IMR-90 (cell line): ENCODE measurements around the gene SSNA1. TPM values are rescaled to one million over a fixed set of nuclear protein-coding genes. Genes with fewer than 3 reads are reported as not detected.

Source experiments
- ATAC-seq: fragments of 200-7000 bp; cut with Tn5 transposase; 2 replicates; pipeline ENCODE4 v1.9.1; 2020; ENCODE audit warnings: low read depth, mild to moderate bottlenecking, moderate library complexity
- BruUV-seq: library from RNA; stranded (reverse); fragments of 400-500 nt; replicated peaks from 2 replicates; lab custom pipeline; 2021; lab: Mats Ljungman, UMichigan
- CTCF ChIA-PET: fragments of 300-600 bp; formaldehyde crosslinking; extraction: SDS; loops from one replicate; lab custom pipeline; 2021; ENCODE audit warnings: antibody characterized with exemption; lab: Yijun Ruan, JAX
- POLR2A ChIA-PET: fragments of 300-600 bp; sonication (Branson Sonifier 250); formaldehyde crosslinking; loops from one replicate; lab custom pipeline; 2022; ENCODE audit warnings: antibody characterized with exemption; ENCODE audit not compliant: unreplicated experiment; lab: Charles Lee
- DNase-seq: peaks from one replicate; pipeline ENCODE4 v3.0.0; 2013
- H2AFZ ChIP-seq: replicated peaks from 2 replicates; pipeline ENCODE3; 2013; ENCODE audit warnings: low read length, mild to moderate bottlenecking; ENCODE audit not compliant: poor library complexity
- H2AK5ac ChIP-seq: 2 replicates; pipeline ENCODE4 v1.6.1; 2013; ENCODE audit warnings: low read depth, low read length, inconsistent platforms
- H2AK9ac ChIP-seq: replicated peaks from 2 replicates; pipeline ENCODE3; 2013; ENCODE audit warnings: mild to moderate bottlenecking, low read depth, low read length, moderate library complexity; ENCODE audit not compliant: poor library complexity
- H2BK120ac ChIP-seq: 2 replicates; pipeline ENCODE4 v1.6.1; 2013; ENCODE audit warnings: low read depth, low read length, inconsistent platforms
- H2BK15ac ChIP-seq: 3 replicates; pipeline ENCODE4 v1.6.1; 2013; ENCODE audit warnings: low read depth, low read length, inconsistent platforms
- H2BK20ac ChIP-seq: 2 replicates; pipeline ENCODE4 v1.6.1; 2013; ENCODE audit warnings: low read depth, mild to moderate bottlenecking, inconsistent platforms, low read length, moderate library complexity
- H2BK5ac ChIP-seq: 2 replicates; pipeline ENCODE4 v1.6.1; 2013; ENCODE audit warnings: mild to moderate bottlenecking, low read depth, low read length, inconsistent platforms; ENCODE audit not compliant: poor library complexity, severe bottlenecking
- H3K14ac ChIP-seq: replicated peaks from 2 replicates; pipeline ENCODE4 v1.6.1; 2013; ENCODE audit warnings: low read depth, low read length, inconsistent platforms
- H3K18ac ChIP-seq: 2 replicates; pipeline ENCODE4 v1.6.1; 2013; ENCODE audit warnings: low read depth, low read length, control low read depth
- H3K23ac ChIP-seq: 2 replicates; pipeline ENCODE4 v1.6.1; 2013; ENCODE audit warnings: low read depth, low read length, inconsistent platforms
- H3K27ac ChIP-seq: 2 replicates; pipeline ENCODE4 v1.5.1; 2013; ENCODE audit warnings: mild to moderate bottlenecking, control low read depth, low read length; ENCODE audit not compliant: insufficient read depth
- H3K27me3 ChIP-seq: 2 replicates; pipeline ENCODE4 v1.6.1; 2013; ENCODE audit warnings: low read length; ENCODE audit not compliant: control insufficient read depth, insufficient read depth
- H3K36me3 ChIP-seq: 2 replicates; pipeline ENCODE4 v1.6.1; 2013; ENCODE audit warnings: low read length, mixed read lengths; ENCODE audit not compliant: control insufficient read depth, insufficient read depth
- H3K4ac ChIP-seq: 2 replicates; pipeline ENCODE4 v1.6.1; 2013; ENCODE audit warnings: low read depth, low read length, inconsistent platforms
- H3K4me1 ChIP-seq: 2 replicates; pipeline ENCODE4 v1.6.1; 2013; ENCODE audit warnings: low read length, mixed read lengths; ENCODE audit not compliant: control insufficient read depth, insufficient read depth
- H3K4me2 ChIP-seq: 2 replicates; pipeline ENCODE4 v1.6.1; 2013; ENCODE audit warnings: low read depth, mild to moderate bottlenecking, control low read depth, low read length, moderate library complexity
- H3K4me3 ChIP-seq: 2 replicates; pipeline ENCODE4 v1.5.1; 2013; ENCODE audit warnings: low read depth, mild to moderate bottlenecking, control low read depth, low read length, moderate library complexity; ENCODE audit not compliant: insufficient read depth
- H3K56ac ChIP-seq: 2 replicates; pipeline ENCODE4 v1.6.1; 2013; ENCODE audit warnings: low read length, inconsistent platforms; ENCODE audit not compliant: insufficient read depth; ENCODE audit errors: extremely low read depth
- H3K79me1 ChIP-seq, 2 experiments: 2 replicates each; pipeline ENCODE4 v1.6.1; 2013; ENCODE audit warnings: low read length in 2 of 2, inconsistent platforms in 1 of 2, low read depth in 1 of 2
- H3K9ac ChIP-seq: 2 replicates; pipeline ENCODE4 v1.6.1; 2013; ENCODE audit warnings: low read depth, low read length, control low read depth
- H3K9me1 ChIP-seq: 2 replicates; pipeline ENCODE4 v1.6.1; 2013; ENCODE audit warnings: low read length, inconsistent platforms; ENCODE audit not compliant: insufficient read depth
- H3K9me3 ChIP-seq: 2 replicates; pipeline ENCODE4 v1.6.1; 2013; ENCODE audit warnings: low read length; ENCODE audit not compliant: control insufficient read depth, insufficient read depth
- H4K20me1 ChIP-seq: 2 replicates; pipeline ENCODE4 v1.6.1; 2013; ENCODE audit warnings: low read length, inconsistent platforms; ENCODE audit not compliant: insufficient read depth
- H4K5ac ChIP-seq: 2 replicates; pipeline ENCODE4 v1.6.1; 2013; ENCODE audit warnings: mild to moderate bottlenecking, low read depth, low read length, control low read depth
- H4K8ac ChIP-seq, 2 experiments: 2 replicates each; pipeline ENCODE4 v1.6.1; 2013; ENCODE audit warnings: low read depth in 2 of 2, low read length in 2 of 2, control low read depth in 1 of 2, inconsistent platforms in 1 of 2
- H4K91ac ChIP-seq: 2 replicates; pipeline ENCODE4 v1.6.1; 2013; ENCODE audit warnings: low read depth, low read length, inconsistent platforms; ENCODE audit not compliant: insufficient read depth
- BHLHE40 ChIP-seq: fragments of 150-350 bp; IDR thresholded peaks from 2 replicates; pipeline ENCODE4 v1.6.1; 2016; ENCODE audit warnings: mild to moderate bottlenecking, low read depth, low read length
- CEBPB ChIP-seq: IDR thresholded peaks from 2 replicates; pipeline ENCODE4 v1.6.1; 2012; ENCODE audit warnings: low read depth, low read length, improper control_type of control experiment
- CHD1 ChIP-seq: IDR thresholded peaks from 2 replicates; pipeline ENCODE4 v1.6.1; 2012; ENCODE audit warnings: low read depth, low read length, improper control_type of control experiment
- FOS ChIP-seq: fragments of 150-350 bp; IDR thresholded peaks from 2 replicates; pipeline ENCODE4 v1.6.1; 2016; ENCODE audit warnings: low read depth, low read length
- MAFK ChIP-seq: IDR thresholded peaks from 2 replicates; pipeline ENCODE4 v1.6.1; 2012; ENCODE audit warnings: low read depth, low read length, improper control_type of control experiment
- MAZ ChIP-seq: IDR thresholded peaks from 2 replicates; pipeline ENCODE4 v1.6.1; 2012; ENCODE audit warnings: low read depth, mild to moderate bottlenecking, low read length, improper control_type of control experiment, moderate library complexity, borderline replicate concordance
- MXI1 ChIP-seq: IDR thresholded peaks from 2 replicates; pipeline ENCODE4 v1.6.1; 2012; ENCODE audit warnings: low read depth, mild to moderate bottlenecking, low read length, moderate library complexity, borderline replicate concordance
- NFE2L2 ChIP-seq: fragments of 150-350 bp; IDR thresholded peaks from 2 replicates; pipeline ENCODE4 v1.6.1; 2016; ENCODE audit warnings: low read depth, mild to moderate bottlenecking, low read length
- POLR2A ChIP-seq: IDR thresholded peaks from 2 replicates; pipeline ENCODE4 v1.6.1; 2012; ENCODE audit warnings: mild to moderate bottlenecking, low read depth, low read length
- RAD21 ChIP-seq: IDR thresholded peaks from 2 replicates; pipeline ENCODE4 v1.6.1; 2012; ENCODE audit warnings: low read length, improper control_type of control experiment
- RCOR1 ChIP-seq: IDR thresholded peaks from 2 replicates; pipeline ENCODE4 v1.6.1; 2012; ENCODE audit warnings: mild to moderate bottlenecking, low read length, improper control_type of control experiment; ENCODE audit not compliant: insufficient replicate concordance
- RFX5 ChIP-seq: IDR thresholded peaks from 2 replicates; pipeline ENCODE4 v1.8.0; 2012; ENCODE audit warnings: low read depth, mild to moderate bottlenecking, low read length, moderate library complexity
- SMC3 ChIP-seq: fragments of 150-350 bp; IDR thresholded peaks from 2 replicates; pipeline ENCODE4 v1.6.1; 2016; ENCODE audit warnings: low read depth, mild to moderate bottlenecking, antibody characterized with exemption, low read length, moderate library complexity
- WGBS, 2 experiments: methylation state at CpG; one replicate each; pipeline versions ENCODE4 v1.1.5 to v1.1.7; 2013; ENCODE audit warnings: missing lambda C conversion rate in 2 of 2; ENCODE audit not compliant: insufficient read length in 1 of 2; ENCODE audit errors: extremely low coverage in 2 of 2; 5-methylcytosine and 5-hydroxymethylcytosine counted together
- dilution Hi-C: fragments of 300-500 bp; cut with HindIII; formaldehyde crosslinking; loops from one replicate; pipeline ENCODE4 v1.14.3; 2018; ENCODE audit warnings: low sequenced_read_pairs; ENCODE audit not compliant: unreplicated experiment
- in situ Hi-C: fragments of 300-500 bp; cut with MboI; formaldehyde crosslinking; loops from 3 replicates; pipeline ENCODE4 v1.14.3; 2019; ENCODE audit warnings: low sequenced_read_pairs, inconsistent platforms, mixed read lengths
- intact Hi-C: fragments of 100-400 bp; cut with micrococcal nuclease; formaldehyde crosslinking; loops from 2 replicates; pipeline ENCODE4 v1.10.0; 2022
- polyA plus RNA-seq, 3 experiments: library from polyadenylated mRNA; depleted of rRNA; stranded (reverse); fragments of >200 nt; gene quantifications; 2 replicates each; pipeline ENCODE4 v1.2.3, GENCODE V29; 2012; ENCODE audit warnings: low replicate concordance in 1 of 3
- total RNA-seq: library from RNA; depleted of rRNA; stranded (reverse); fragments of >200 nt; gene quantifications from 2 replicates; pipeline ENCODE4 v1.2.3, GENCODE V29; 2012
- TF ChIP-seq, protein P1 (sequence below): fragments of 150-350 bp; IDR thresholded peaks from 2 replicates; pipeline ENCODE4 v1.6.1; 2017; ENCODE audit warnings: mild to moderate bottlenecking, antibody characterized with exemption, low read length, low read depth
- TF ChIP-seq, protein P2 (sequence below): conservative IDR thresholded peaks from 2 replicates; pipeline ENCODE4 v1.5.1; 2012; ENCODE audit warnings: mild to moderate bottlenecking, low read depth, low read length, improper control_type of control experiment

SSNA1 gene
- total and polyA plus RNA-seq, 2 of the 4 experiments (the other 2 are of a cell fraction) = 55.7 to 86.7 TPM

DNA sequence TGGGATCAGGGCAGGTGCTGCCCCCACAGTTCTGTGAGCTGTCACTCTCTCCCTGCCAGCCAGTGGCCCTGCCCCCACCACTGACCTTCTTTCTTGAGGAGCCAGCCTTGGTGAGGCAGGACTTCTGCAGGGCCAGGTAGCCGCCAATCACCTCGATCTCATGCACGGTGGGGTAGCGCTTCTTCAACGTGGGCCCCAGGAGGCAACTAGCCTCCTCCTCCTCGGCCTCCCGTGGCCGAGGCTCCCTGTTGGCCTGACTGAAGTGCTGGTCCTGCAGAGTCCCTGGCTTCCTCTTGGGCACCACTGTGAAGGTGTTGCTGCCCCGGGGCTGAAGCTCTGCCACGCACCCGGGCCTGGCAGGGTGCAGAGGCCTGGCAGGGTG is 10.4 kb downstream of the SSNA1 start:
- no peak overlapping the region for H2BK15ac ChIP-seq
- peaks cover 35% of the 10 kb centered on the region for H4K20me1 ChIP-seq
- no peak overlapping the region for H2BK20ac ChIP-seq
- H3K9me3 ChIP-seq = no peaks in the 10 kb centered on the region
- in situ Hi-C loops (no loop called here), dilution Hi-C loops (no loop called here), intact Hi-C loops (no loop called here)
- no peak overlapping the region for H4K5ac ChIP-seq
- H3K4me3 ChIP-seq = no peak overlapping the region; the same call in 1 of the 2 replicates
- 0 out of 2 replicates have a peak, but pooled peaks cover 2% of the 10 kb centered on the region for H3K9me1 ChIP-seq
- ChIA-PET CTCF (no interaction called here), POLR2A (interaction anchor here (1.3 kb wide), 2 partner anchors 10 to 42 kb away, joined by 3 to 4 read pairs; partner anchors contain the start of genes SSNA1 and TUBB4B)
- peak overlapping the region; percentile 69 for H3K4me2 ChIP-seq
- no peak overlapping the region for H3K27ac ChIP-seq
- peak overlapping the region; percentile 5 for H2AFZ ChIP-seq
- peak overlapping the region; percentile 91 for H2AK9ac ChIP-seq
- H3K4me1 ChIP-seq = peaks cover 17% of the 10 kb centered on the region
- no peak overlapping the region for H3K4ac ChIP-seq
- no peaks in the 10 kb centered on the region for H3K36me3 ChIP-seq
- TF ChIP-seq, protein P1, sequence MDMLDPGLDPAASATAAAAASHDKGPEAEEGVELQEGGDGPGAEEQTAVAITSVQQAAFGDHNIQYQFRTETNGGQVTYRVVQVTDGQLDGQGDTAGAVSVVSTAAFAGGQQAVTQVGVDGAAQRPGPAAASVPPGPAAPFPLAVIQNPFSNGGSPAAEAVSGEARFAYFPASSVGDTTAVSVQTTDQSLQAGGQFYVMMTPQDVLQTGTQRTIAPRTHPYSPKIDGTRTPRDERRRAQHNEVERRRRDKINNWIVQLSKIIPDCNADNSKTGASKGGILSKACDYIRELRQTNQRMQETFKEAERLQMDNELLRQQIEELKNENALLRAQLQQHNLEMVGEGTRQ = no peak
- TF ChIP-seq MAZ = no peak
- TF ChIP-seq FOS = no peak
- TF ChIP-seq MXI1 = no peak
- no peak for TF ChIP-seq CHD1
- no peak for TF ChIP-seq BHLHE40
- no peak for TF ChIP-seq CEBPB
- no peak for TF ChIP-seq SMC3
- TF ChIP-seq MAFK = no peak
- TF ChIP-seq, protein P2, sequence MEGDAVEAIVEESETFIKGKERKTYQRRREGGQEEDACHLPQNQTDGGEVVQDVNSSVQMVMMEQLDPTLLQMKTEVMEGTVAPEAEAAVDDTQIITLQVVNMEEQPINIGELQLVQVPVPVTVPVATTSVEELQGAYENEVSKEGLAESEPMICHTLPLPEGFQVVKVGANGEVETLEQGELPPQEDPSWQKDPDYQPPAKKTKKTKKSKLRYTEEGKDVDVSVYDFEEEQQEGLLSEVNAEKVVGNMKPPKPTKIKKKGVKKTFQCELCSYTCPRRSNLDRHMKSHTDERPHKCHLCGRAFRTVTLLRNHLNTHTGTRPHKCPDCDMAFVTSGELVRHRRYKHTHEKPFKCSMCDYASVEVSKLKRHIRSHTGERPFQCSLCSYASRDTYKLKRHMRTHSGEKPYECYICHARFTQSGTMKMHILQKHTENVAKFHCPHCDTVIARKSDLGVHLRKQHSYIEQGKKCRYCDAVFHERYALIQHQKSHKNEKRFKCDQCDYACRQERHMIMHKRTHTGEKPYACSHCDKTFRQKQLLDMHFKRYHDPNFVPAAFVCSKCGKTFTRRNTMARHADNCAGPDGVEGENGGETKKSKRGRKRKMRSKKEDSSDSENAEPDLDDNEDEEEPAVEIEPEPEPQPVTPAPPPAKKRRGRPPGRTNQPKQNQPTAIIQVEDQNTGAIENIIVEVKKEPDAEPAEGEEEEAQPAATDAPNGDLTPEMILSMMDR = no peak
- no peak for TF ChIP-seq POLR2A
- TF ChIP-seq RCOR1 = no peak
- TF ChIP-seq RFX5 = no peak
- TF ChIP-seq NFE2L2 = no peak
- no peak for TF ChIP-seq RAD21
- no peak overlapping the region for H3K18ac ChIP-seq
- H4K91ac ChIP-seq = no peak overlapping the region
- peak overlapping the region; percentile 16; the same call in 1 of the 2 replicates for H3K9ac ChIP-seq
- no peak overlapping the region for H4K8ac ChIP-seq
- no peak overlapping the region for H3K14ac ChIP-seq
- peaks cover 14 to 78% of the 10 kb centered on the region in 2 experiments for H3K79me1 ChIP-seq
- no peak overlapping the region for H2BK120ac ChIP-seq
- H3K23ac ChIP-seq = 0 out of 2 replicates have a peak overlapping the region, but pooled peaks have one; percentile 11
- DNase-seq (no peak), ATAC-seq (no peak)
- no peak overlapping the region for H3K56ac ChIP-seq
- BruUV-seq = no TSS peak
- no CpG with 5 or more reads among the region's 11 CpGs for WGBS, 2 experiments
- H2BK5ac ChIP-seq = no peak overlapping the region
- H2AK5ac ChIP-seq = no peak overlapping the region
- no peaks in the 10 kb centered on the region for H3K27me3 ChIP-seq
